GM21367 (cell line): ENCODE data around the gene GYPC.

ENCODE experiments used
- ATAC-seq: cut with Tn5 transposase; IDR thresholded peaks from one replicate; pipeline ENCODE4 v1.9.1; 2021; ENCODE audit not compliant: unreplicated experiment

Gene GYPC

DNA sequence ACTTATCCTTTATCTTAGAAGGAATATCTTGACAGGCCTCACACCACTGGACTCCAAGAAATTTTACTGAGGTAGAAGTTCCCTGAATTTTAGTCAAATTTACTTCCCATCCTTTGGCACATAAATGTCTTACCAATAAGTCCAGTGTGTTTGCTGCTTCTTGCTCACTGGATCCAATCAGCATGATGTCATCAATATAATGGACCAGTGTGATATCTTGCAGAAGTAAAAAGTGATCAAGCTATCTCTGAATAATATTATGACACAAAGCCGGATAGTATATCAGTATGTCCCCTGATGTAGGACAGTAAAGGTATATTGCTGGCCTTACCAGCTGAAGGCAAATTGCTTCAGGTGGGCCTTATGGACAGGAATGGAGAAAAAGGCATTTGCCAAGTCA, 6.9 kb upstream of the GYPC start:
- ATAC-seq: no peak

DNA sequence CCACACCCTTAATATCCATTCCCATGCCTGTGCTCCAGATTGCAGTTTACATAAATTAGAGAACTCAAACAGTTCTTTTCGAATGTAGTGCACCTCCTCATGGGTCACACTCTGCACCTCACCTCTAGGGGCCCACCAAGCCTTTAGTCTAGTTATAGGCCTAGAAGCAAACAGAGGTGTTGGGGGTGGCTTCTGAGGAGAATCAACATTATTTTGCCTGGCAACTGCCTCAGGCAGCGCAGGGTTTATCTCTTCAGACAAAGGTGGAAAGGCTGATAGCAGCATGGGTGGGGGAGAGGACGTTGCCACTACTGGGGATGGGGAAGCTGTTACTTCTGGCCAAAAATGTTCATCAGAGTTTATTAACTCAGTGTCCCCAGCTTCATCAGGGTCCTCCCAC, 5.0 kb upstream of the GYPC start:
- ATAC-seq: no peak

DNA sequence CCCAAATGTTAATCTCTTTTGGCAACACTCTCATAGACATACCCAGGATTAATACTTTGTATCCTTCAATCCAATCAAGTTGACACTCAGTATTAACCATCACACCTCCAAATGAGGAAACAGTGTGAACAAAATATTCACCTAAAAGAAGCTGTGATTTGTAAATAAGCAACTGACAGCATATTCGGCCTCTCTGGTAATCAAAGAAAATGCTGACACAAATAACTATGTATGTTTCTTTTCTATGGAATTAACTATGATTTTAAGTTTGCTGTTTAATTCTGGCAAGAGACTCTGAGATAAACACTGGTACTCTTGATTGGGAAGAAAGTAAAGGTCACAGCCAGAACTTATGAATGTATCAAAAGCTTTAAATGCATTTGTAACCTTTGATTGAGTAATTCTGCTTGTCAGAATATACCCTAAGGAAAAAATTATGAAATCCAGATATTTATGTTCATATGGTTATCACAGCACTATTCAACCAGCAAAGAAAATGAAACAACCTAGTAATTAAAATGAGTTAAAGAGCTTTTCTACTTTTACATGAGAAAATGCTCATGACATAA, 3.6 kb upstream of the GYPC start:
- no peak for ATAC-seq

DNA sequence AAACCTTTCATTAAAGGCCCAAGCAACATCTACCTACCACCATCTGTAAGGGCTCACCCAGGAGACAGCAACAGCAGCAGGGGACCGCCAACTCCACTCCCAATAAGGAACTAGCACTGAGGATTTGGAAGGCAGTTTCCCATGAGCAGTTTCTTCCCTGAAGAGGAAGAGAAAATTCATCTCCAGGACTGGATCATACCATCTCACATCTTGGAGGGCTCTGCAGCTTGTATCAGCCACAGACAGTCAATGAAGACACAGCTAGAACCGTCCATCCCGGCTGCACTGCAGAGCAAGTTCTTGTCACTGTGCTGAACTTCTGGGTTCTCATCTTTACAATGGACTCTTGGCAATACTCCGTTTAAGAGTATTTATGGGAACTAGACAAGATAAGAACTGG, 2.8 kb upstream of the GYPC start:
- no peak for ATAC-seq

DNA sequence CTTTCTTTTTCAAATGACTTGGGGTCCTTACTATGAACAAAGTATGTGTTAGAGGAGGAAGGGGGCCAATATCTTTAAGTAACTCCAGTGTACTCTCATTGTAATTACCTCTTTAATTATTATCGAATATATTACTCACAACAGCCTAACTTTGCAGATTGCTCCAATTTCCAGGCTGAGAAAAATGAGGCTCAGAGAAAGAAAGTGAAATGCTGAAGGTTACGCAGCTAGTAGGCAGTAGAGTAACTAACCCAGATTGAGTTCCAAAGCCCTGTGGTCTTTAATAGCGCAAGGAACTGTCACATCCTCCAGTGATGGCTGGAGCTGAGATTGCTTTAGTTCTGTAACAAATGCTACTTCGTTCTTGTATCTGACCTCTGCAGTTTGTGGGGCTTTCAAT, 2.2 kb upstream of the GYPC start:
- no peak for ATAC-seq

DNA sequence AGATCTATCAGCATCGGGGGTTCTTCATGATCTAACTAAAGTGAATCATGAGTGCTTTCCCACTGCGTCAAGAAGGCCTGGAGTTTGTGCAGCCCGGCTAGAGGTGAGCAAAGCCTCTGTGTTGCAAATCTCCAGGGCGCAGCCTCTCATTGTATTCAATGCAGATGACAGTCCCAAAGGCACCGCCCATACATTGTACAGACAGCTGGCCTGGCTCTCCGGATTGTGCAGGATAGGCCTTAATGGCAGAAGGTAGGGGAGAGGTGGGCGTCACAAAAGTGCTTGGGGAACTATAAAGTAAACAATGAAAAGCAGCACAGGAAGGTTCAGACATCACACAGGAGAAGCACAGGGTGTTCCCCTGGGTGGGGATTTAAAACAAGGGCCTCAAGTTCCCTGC, 907 bp upstream of the GYPC start:
- no peak for ATAC-seq

DNA sequence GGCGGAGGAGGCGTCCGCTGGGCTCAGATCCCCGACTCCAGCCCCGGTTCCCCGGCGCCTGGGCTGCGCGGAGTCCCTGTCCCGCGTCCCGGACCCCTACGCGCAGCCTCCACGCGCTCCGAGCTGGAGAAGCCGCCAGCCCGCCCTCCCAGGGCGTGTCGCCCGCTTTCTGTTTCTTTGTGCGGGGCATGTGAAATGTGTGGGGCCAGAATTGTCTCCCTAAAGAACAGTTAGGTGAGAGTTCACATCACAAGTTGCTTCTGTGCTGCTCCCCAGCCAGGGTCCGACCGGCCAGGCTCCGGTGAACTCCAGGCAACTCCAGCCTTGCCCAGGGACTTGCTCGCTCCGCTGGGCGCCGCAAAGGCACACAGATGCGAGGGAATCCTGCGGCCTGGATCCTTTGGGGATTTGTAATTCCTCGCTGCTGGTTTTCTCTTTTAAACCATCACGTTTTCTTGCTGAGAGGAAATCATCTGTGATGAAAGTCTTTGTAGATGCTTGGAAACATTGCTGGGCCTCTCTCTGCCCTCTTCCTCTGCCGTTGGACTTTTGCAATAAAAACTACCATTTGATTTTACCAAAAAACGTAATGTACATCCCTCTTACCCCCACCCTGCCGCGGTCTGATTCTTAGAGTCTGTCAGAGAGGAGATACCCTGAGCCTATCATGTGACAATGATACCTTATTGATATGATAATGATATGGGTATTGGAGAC, 631 bp downstream of the GYPC start:
- ATAC-seq: peak; percentile 19

DNA sequence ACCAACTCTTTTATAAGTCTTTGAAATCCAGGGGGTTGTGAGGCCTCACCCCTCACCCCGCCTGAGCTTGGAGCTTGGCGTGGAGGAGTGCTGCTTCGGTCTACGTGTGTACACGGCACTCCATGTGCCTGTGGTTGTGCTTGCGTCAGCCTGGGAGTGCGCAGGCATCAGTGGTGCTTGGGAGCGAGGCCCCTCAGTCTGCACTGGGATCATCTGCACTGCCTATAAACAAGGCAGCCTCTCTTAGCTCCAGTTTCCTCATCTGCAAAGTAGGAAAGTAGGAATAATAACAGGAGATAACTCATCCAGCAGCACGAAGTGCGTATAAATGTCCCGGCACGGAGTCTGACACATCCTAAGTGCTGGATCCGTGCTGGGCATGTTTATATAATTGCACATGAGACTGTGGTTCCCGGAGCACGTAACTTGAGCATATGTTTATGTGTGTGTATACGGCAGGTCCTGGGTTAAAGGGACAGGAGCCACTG, 1.2 kb downstream of the GYPC start:
- peak; percentile 19 for ATAC-seq

DNA sequence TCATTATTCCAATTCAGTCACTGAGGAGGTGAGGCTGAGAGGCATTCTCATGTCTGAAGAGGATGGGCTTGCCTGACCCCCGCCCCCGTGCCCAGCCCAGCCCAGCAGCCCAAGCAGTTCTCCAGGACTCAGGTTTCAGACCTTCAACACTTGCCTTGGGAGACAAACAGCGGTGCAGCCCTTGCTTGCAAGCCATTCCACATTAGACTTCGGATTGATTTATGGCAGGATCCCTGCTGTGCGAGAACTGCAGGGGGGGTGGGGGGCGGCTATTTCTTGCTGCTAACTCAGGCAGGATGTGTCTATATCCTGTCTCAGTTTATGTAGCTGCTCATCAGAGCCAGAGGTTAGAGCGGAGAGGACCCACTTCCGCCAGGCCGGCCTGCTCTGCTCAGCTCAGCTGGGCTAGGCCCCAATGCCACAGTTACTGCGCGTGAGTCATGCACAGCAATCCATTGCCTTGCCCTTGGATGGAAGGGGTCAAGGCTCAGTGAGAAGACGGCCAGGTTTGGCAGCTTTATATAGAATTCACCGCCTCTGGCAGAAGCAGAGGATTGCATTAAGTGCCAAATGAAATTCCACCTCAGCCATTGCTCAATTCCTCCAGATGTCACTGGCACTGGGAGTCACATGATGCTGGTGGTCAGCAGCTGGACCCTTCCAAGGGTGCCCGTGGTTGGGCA, 1.8 kb downstream of the GYPC start:
- ATAC-seq: peak; percentile 71

DNA sequence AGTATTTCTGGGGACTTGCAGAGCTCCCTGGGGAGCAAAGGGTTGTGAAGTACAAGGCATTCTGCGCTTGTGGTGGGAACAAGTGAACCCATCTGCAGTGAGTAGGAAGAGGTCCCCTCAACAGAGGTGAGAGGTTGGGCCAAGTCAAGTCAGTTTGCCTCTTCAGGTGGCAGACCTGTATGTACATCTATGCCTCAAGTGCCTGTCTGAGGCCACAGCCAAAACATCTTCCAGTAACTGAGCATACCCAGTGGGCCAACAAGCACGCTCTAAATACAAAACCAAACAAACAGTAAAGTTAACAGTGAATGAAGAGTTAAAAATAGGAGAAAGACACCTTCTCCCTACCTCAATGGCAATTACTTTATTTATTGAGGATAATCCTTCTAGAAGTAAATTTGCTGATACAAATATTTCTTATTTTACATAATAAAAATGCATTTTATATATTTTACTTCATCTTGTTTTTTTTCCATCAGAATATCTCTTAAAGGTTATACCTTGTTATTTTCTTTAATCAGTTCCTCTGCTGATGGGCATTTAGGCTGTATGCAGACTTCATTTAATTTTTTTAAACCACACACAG, 2.5 kb downstream of the GYPC start:
- ATAC-seq: no peak

DNA sequence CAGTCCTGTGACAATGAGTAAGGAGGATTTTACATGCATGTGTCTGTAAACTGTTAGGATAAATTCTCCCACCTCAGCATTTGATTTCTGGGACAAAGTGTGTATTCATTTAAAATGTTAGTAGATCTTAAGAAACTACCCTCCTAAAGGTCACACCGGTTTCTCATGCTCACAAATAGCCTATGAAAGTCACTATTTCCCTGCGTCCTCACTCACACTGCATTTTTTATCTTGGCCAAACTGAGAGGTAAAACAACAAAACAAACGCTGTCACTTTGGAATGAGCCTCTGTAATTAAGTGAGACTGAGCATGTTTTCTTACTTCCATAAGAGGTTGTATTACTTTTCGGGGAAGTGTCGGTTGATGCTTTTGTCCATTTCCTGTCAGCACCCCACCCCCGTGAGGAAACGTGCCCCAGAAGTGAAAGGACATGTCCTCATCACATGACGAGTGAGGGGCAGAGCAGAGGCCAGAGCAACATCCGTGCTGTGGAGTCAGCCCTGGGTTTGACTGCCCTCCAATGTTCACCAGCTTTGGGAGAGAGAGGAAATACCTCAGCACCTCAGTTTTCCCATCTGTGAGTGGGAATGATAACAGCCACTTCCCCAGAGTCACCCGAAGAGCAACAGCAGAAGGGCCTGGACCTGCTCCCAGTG, 3.1 kb downstream of the GYPC start:
- peak; percentile 40 for ATAC-seq

DNA sequence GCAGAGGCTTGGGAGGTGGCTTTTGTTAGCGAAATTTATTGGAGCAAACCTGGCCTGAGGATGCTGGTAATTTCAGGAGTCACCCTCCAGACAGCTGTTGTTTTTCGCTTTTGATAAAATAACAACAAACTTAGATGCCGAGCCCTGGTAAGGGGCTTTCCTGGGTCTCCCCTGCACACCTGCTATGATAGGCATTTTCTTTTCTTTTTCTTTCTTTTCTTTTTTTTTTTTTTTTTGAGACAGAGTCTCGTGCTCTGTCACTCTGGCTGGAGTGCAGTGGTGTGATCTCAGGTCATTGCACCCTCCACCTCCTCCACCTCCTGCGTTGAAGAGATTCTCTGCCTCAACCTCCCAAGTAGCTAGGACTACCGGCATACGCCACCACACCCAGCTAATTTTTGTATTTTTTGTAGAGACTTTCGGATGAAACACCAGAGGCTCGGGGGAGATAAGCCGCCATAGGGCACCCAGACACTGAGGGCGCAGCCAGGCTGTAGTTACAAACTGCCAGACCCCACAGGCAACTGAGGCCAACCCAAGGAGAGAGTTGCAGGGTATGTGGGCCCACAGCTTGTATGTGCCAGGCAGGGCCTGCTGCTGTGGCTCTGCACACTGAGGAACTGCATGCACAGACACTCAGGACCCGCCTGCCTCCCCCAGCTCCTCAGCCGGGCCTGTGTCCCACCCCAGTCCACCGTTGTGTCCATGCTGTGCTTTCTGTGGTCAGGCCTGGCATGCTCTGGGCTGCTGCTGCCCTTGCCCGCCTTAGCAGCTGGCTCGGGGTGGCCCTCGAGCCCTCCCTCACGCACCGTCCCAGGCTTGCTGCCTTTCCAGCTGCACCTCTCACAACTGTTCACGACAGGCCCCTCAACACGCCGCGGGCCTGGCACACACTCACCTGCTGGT, 3.9 kb downstream of the GYPC start:
- ATAC-seq: no peak

DNA sequence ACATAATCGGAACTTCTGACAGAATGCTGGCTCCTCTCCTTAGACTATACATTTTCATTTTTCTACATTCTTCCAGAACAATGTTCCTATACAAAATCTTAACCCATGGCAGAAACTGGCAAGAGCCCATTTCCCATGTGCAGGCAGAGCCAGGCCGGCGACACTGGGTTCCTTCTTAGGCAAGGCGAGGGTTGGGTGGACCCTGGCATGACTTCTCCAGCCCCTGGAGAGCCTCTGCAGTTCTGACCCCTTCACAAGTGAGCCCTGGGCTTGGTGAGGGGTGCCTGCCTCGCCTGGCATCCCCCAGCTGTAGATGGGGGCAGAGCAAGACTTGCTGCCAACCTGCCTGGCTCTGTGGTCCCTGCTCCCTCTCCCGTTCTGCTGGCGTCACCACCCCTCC, 5.0 kb downstream of the GYPC start:
- ATAC-seq: no peak

DNA sequence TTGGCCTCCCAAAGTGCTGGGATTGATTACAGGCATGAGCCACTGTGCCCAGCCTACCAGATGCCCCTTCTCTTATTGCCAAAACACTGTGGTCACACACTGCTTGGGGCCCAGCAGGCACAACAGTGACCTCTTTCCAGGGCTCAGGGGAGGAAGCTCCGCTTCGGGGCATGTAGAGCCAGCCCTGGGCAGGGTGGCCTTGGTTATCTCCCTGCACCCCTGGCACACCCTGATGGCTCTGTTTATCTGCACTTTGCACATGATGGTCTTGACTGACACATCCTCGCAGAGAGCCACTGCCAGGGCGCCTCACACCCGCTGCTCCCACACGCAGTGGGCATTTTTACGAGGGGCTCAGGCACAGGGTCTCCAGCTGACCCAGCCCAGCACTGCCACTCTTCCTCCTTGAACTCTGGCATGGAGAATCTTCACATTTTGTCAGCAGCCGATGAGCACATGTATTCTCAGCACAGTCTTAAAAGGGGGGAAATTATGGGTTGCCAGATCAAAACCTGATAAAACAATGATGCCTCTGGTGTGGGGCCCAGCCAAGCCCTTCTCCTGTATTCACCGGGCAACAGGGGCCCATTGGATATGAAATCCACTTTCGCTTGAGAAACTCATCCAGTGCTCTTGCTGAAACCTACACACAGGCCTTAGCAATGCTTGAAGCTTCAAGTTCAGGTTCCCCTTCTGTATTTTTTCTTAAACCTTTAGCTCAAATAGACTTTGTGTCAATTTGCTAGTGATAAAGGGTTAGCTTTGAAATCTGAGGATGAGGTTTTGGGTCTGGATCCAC, 5.9 kb downstream of the GYPC start:
- ATAC-seq: no peak

DNA sequence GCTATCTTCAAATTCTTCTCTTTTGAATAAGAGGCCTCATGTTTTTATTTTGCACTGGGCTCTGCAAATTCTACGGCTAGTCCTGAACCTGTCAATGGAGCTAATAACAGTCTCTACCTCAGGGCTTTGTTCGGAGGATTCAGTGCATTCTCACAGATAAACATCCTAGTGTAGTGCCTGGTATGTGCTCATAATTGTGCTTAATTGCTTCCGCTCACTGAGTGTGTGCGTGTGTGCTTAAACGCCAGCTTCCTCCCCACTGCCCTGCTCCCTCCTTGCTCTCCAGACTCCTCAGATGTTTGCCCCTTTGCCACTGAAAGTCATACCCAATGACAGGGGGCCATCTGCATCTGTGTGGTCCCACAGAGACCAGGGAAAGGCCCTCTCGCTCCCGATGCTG, 6.7 kb downstream of the GYPC start:
- ATAC-seq: no peak

DNA sequence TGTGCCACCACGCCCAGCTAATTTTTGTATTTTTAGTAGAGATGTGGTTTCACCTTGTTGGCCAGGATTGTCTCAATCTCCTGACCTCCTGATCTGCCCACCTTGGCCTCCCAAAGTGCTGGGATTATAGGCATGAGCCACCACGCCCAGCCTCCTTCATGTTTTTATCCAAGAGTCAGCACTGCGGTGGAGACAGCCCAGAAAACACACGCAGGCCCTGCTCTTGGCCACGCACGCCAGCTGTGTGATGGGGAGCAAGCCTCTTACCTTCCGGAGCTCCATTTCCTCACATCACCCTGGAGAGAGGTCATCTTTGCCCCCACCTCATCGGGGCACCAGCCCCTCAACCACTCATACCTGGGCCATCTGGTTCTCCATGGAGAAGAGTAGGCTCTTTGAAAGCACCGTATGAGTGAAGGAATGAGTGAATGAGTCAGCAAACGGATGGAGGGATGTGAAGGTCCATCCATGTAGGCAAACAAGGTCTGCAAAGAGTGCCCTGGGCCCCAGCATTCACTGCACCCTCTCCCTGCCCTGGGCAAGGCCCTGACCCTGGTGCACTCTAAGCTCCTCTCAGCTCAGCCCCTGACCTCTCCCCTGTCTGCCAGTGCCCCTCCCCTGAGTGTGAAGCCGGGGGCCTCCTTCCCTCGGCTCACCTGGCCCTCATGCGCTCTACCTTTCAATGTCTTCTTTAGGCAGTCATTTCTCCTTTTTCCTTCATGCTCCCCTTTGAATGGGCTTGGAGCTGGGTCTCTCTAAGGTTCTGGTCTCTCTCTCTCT, 7.4 kb downstream of the GYPC start:
- ATAC-seq: no peak

DNA sequence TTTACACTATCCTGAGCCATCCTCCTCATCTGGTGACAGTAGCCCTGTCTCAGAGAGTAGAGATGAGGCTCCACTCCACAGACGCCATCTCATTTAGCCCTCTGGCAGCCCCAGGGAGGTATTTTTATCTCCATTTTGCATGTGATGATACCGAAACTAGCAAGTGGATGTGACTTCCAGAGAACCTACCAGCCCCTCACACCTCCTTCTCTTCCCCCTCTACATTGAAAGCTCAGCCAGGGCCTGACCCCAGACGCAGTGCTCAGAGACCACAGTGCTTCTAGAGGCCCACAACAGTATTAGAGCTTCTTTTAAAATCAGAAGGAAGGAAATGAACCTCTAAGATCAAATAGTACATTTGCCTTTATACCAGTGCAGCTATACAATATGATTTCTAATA, 8.3 kb downstream of the GYPC start:
- ATAC-seq: peak; percentile 82

DNA sequence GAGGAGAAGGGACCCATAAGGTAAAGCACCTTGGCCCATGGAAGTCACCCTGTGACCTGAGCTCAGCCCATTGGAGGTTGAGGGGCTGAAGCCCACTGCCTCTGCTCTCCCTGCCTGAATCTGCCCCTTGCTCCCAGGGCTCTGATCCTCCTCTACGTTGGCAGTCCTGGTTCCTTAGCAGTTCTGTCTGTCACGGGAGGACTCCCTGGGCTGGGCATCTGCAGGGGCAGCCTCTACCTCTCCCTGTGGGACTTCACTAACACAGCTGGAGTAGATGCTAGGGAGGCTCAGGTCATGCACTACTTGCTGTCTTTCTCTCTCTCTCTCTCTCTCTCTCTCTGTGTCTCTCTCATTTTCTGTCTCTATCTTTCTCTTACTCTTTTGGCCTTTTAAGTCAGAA, 8.7 kb downstream of the GYPC start:
- ATAC-seq: peak; percentile 31

DNA sequence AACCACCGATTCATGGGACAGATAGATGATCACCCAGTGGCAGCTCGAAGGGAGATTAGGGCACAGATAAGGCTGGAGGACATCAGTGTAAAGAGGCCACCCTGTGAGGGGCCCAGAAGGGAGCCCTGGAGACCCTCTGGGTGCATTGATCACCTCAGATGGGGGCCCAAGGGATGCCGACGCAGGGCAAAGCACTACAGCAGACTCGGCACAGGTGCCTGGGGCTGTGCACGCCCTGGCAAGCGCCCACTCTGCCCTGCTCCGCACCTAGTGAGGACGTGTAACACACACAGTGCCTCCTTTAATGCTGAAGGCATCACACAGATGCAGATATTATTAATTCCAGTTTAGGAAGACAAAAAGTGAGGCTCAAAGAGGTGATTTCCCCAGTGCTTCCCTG, 9.5 kb downstream of the GYPC start:
- ATAC-seq: no peak
